ENCODE data around the gene CKMT2. TPM values are rescaled to one million over a fixed set of nuclear protein-coding genes. Genes with fewer than 3 reads are reported as not detected.

CKMT2 gene
- total and polyA plus RNA-seq, 2 experiments from 2014 or later, result not detected

- no peak for TF ChIP-seq EZH2phosphoT487 (IDR thresholded peaks at IDR 0.05; ENCODE audit: insufficient read depth, low read depth)
- no peak for TF ChIP-seq EZH2 (IDR thresholded peaks at IDR 0.05; ENCODE audit: insufficient read depth, poor library complexity, severe bottlenecking)
- in situ Hi-C loops (cut with MboI), result no loop called here
- Histone ChIP-seq H3K27ac (no peak overlapping the region), H3F3A (ENCODE audit: insufficient read depth) (peaks cover 23% of the 10 kb centered on the region), H3K79me2 (ENCODE audit: insufficient read depth) (0 out of 2 replicates have a peak, but pooled peaks cover 2% of the 10 kb centered on the region), H3K9me2 (ENCODE audit: insufficient read depth) (no peaks in the 10 kb centered on the region), H3K36me3 (ENCODE audit: low read depth) (peaks cover 42% of the 10 kb centered on the region), H3K9me3 (ENCODE audit: low read depth) (no peaks in the 10 kb centered on the region), H3K9ac (no peak overlapping the region), H4K20me1 (ENCODE audit: insufficient read depth) (no peaks in the 10 kb centered on the region), H3K4me3 (no peak overlapping the region), H3K4me1 (ENCODE audit: insufficient read depth) (peaks cover 23% of the 10 kb centered on the region; the same call in 1 of the 2 replicates), H3K27me3 (replicated peaks; ENCODE audit: insufficient read depth) (no peaks in the 10 kb centered on the region), H3K4me2 (ENCODE audit: unreplicated experiment) (no peak overlapping the region), H2AFZ (no peak overlapping the region)
- DNase-seq, result no peak
Observed at GRCh38 chr5:81313278-81313677, 80.2 kb downstream of the CKMT2 start.

- Histone ChIP-seq H3K27ac (no peak overlapping the region), H3K79me2 (ENCODE audit: insufficient read depth) (no peaks in the 10 kb centered on the region), H4K20me1 (ENCODE audit: insufficient read depth) (no peaks in the 10 kb centered on the region), H3K9me2 (ENCODE audit: insufficient read depth) (no peaks in the 10 kb centered on the region), H3F3A (ENCODE audit: insufficient read depth) (peaks cover 23% of the 10 kb centered on the region), H3K36me3 (ENCODE audit: low read depth) (peaks cover 42% of the 10 kb centered on the region), H3K9ac (no peak overlapping the region), H2AFZ (no peak overlapping the region), H3K9me3 (ENCODE audit: low read depth) (no peaks in the 10 kb centered on the region), H3K4me1 (ENCODE audit: insufficient read depth) (peaks cover 23% of the 10 kb centered on the region; the same call in 1 of the 2 replicates), H3K4me2 (ENCODE audit: unreplicated experiment) (no peak overlapping the region), H3K27me3 (replicated peaks; ENCODE audit: insufficient read depth) (no peaks in the 10 kb centered on the region), H3K4me3 (no peak overlapping the region)
- TF ChIP-seq EZH2 (IDR thresholded peaks at IDR 0.05; ENCODE audit: insufficient read depth, poor library complexity, severe bottlenecking), result no peak
- no peak for TF ChIP-seq EZH2phosphoT487 (IDR thresholded peaks at IDR 0.05; ENCODE audit: insufficient read depth, low read depth)
- 95% methylated on average over 3 of the region's 3 CpGs for WGBS, 2 experiments (ENCODE audit: low coverage in 1 of 2, low lambda C conversion rate in 2 of 2, missing lambda C conversion rate in 2 of 2)
- peak; percentile 11 for DNase-seq
- in situ Hi-C loops (cut with MboI), result no loop called here
Observed at GRCh38 chr5:81313686-81314085, 80.6 kb downstream of the CKMT2 start.

- H3K27me3 ChIP-seq (replicated peaks; ENCODE audit: insufficient read depth), result no peaks in the 10 kb centered on the region
- H3K9ac ChIP-seq, result no peak overlapping the region
- H2AFZ ChIP-seq, result no peak overlapping the region
- no peak for TF ChIP-seq EZH2phosphoT487 (IDR thresholded peaks at IDR 0.05; ENCODE audit: insufficient read depth, low read depth)
- TF ChIP-seq EZH2 (IDR thresholded peaks at IDR 0.05; ENCODE audit: insufficient read depth, poor library complexity, severe bottlenecking), result no peak
- in situ Hi-C loops (cut with MboI), result no loop called here
- H3K79me2 ChIP-seq (ENCODE audit: insufficient read depth), result no peaks in the 10 kb centered on the region
- H4K20me1 ChIP-seq (ENCODE audit: insufficient read depth), result no peaks in the 10 kb centered on the region
- WGBS, 2 experiments (ENCODE audit: low coverage in 1 of 2, low lambda C conversion rate in 2 of 2, missing lambda C conversion rate in 2 of 2), result 97% methylated on average over 3 of the region's 3 CpGs
- H3K4me3 ChIP-seq, result no peak overlapping the region
- peaks cover 36% of the 10 kb centered on the region for H3K36me3 ChIP-seq (ENCODE audit: low read depth)
- no peak overlapping the region for H3K27ac ChIP-seq
- DNase-seq, result no peak
- peaks cover 23% of the 10 kb centered on the region; the same call in 1 of the 2 replicates for H3K4me1 ChIP-seq (ENCODE audit: insufficient read depth)
- no peaks in the 10 kb centered on the region for H3K9me3 ChIP-seq (ENCODE audit: low read depth)
- H3F3A ChIP-seq (ENCODE audit: insufficient read depth), result peaks cover 23% of the 10 kb centered on the region
- H3K9me2 ChIP-seq (ENCODE audit: insufficient read depth), result no peaks in the 10 kb centered on the region
- no peak overlapping the region for H3K4me2 ChIP-seq (ENCODE audit: unreplicated experiment)
Observed at GRCh38 chr5:81314581-81314980, 81.5 kb downstream of the CKMT2 start.

GRCh38 chr5:81315336-81315735 lies 82.2 kb downstream of the CKMT2 start:
- WGBS, 2 experiments (ENCODE audit: low coverage in 1 of 2, low lambda C conversion rate in 2 of 2, missing lambda C conversion rate in 2 of 2), result 8 to 9% methylated on average over 1 of the region's 1 CpG
- Histone ChIP-seq H3K27ac (peak overlapping the region; percentile 46), H3K4me3 (no peak overlapping the region)

GRCh38 chr5:81315830-81316229 lies 82.7 kb downstream of the CKMT2 start:
- Histone ChIP-seq H3K9ac (no peak overlapping the region), H4K20me1 (ENCODE audit: insufficient read depth) (no peaks in the 10 kb centered on the region), H2AFZ (no peak overlapping the region), H3K79me2 (ENCODE audit: insufficient read depth) (no peaks in the 10 kb centered on the region), H3K27ac (peak overlapping the region; percentile 46), H3F3A (ENCODE audit: insufficient read depth) (peaks cover 23% of the 10 kb centered on the region), H3K36me3 (ENCODE audit: low read depth) (peaks cover 34% of the 10 kb centered on the region), H3K4me2 (ENCODE audit: unreplicated experiment) (peak overlapping the region; percentile 19), H3K9me2 (ENCODE audit: insufficient read depth) (no peaks in the 10 kb centered on the region), H3K4me1 (ENCODE audit: insufficient read depth) (peaks cover 23% of the 10 kb centered on the region; the same call in 1 of the 2 replicates), H3K27me3 (replicated peaks; ENCODE audit: insufficient read depth) (no peaks in the 10 kb centered on the region), H3K9me3 (ENCODE audit: low read depth) (no peaks in the 10 kb centered on the region), H3K4me3 (no peak overlapping the region)
- DNase-seq, result no peak
- 90 to 94% methylated on average over 4 of the region's 4 CpGs for WGBS, 2 experiments (ENCODE audit: low coverage in 1 of 2, low lambda C conversion rate in 2 of 2, missing lambda C conversion rate in 2 of 2)
- in situ Hi-C loops (cut with MboI), result no loop called here
- no peak for TF ChIP-seq EZH2phosphoT487 (IDR thresholded peaks at IDR 0.05; ENCODE audit: insufficient read depth, low read depth)

More at GRCh38 chr5:81315336-81315735, 82.2 kb downstream of the CKMT2 start:
- TF ChIP-seq EZH2phosphoT487 (IDR thresholded peaks at IDR 0.05; ENCODE audit: insufficient read depth, low read depth) (no peak), EZH2 (IDR thresholded peaks at IDR 0.05; ENCODE audit: insufficient read depth, poor library complexity, severe bottlenecking) (no peak)
- Histone ChIP-seq H3K9me3 (ENCODE audit: low read depth) (no peaks in the 10 kb centered on the region), H3K36me3 (ENCODE audit: low read depth) (peaks cover 36% of the 10 kb centered on the region), H3K4me1 (ENCODE audit: insufficient read depth) (peaks cover 23% of the 10 kb centered on the region; the same call in 1 of the 2 replicates), H3K9ac (no peak overlapping the region), H3K79me2 (ENCODE audit: insufficient read depth) (no peaks in the 10 kb centered on the region), H3F3A (ENCODE audit: insufficient read depth) (peaks cover 23% of the 10 kb centered on the region), H3K4me2 (ENCODE audit: unreplicated experiment) (peak overlapping the region; percentile 19), H4K20me1 (ENCODE audit: insufficient read depth) (no peaks in the 10 kb centered on the region), H2AFZ (no peak overlapping the region), H3K27me3 (replicated peaks; ENCODE audit: insufficient read depth) (no peaks in the 10 kb centered on the region), H3K9me2 (ENCODE audit: insufficient read depth) (no peaks in the 10 kb centered on the region)
- DNase-seq, result peak; percentile 73
- in situ Hi-C loops (cut with MboI), result no loop called here

Small RNA genes within 50 kb of the gene (small RNA-seq; reads per million reads assigned to genes)
- not detected for gene AC026436.1 (ENCODE audit: low read depth, low replicate concordance)

Other genes with a start within 250 kb of the CKMT2 start
- gene ZCCHC9, start 68.3 kb downstream of the CKMT2 start, total RNA-seq (2014; rRNA removed; shearing (Covaris generic)), result 20.2 and 24.3 TPM in 2 replicates
- gene ZCCHC9, start 68.3 kb downstream of the CKMT2 start, polyA plus RNA-seq (2016; fragmentation: Nextera tagmentation; extraction: Ambion mirVana), result 18.9 and 21.2 TPM in 2 replicates
- not detected in 2 replicates for gene ACOT12, start 160.8 kb downstream of the CKMT2 start, total RNA-seq (2014; rRNA removed; shearing (Covaris generic))
- not detected in 2 replicates for gene ACOT12, start 160.8 kb downstream of the CKMT2 start, polyA plus RNA-seq (2016; fragmentation: Nextera tagmentation; extraction: Ambion mirVana)

Measured in GM23248 (cell line).